ENCODE measurements around the gene DAB1. TPM values are rescaled to one million over a fixed set of nuclear protein-coding genes. Genes with fewer than 3 reads are reported as not detected.

Gene DAB1
- polyA plus RNA-seq, 1 experiment: 0.05 TPM

GRCh38 chr1:57316291-57316690 is 107.6 kb downstream of the DAB1 start:
- H3K9me3 ChIP-seq (ENCODE audit: control insufficient read depth, insufficient read depth, low read length): no peaks in the 10 kb centered on the region
- ChIA-PET CTCF (no interaction called here), POLR2A (no interaction called here)
- TF ChIP-seq CTCF (IDR thresholded peaks at IDR 0.05; ENCODE audit: low read depth, low read length): no peak
- H3K27me3 ChIP-seq (ENCODE audit: control insufficient read depth, insufficient read depth, low read length): no peaks in the 10 kb centered on the region
- no peak for DNase-seq (ENCODE audit: low read depth, low spot score)
- H3K27ac ChIP-seq (ENCODE audit: low read depth, low read length): no peak overlapping the region
- H3K4me3 ChIP-seq (ENCODE audit: low read depth, low read length): no peak overlapping the region

DNA sequence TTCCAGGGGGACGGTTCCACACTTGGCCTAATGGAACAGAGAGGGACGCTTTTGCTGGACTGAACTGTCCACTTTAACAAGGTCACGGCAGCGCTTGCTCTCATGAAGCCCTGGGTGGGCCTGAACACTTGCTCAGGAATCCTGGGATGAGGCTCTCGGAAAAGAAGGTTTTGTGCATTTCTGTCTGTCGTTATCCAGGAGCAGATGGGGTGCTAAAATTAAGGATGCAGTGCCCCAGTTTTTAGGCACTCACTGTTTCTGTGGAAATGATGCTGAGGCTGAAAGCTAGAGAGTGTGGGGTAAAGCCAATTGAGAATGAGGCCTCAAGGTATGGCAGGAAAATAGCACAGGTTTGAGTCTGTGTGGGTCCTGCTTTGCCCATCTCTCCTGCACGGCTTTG is 111.0 kb downstream of the DAB1 start:
- no peak overlapping the region for H3K4me3 ChIP-seq (ENCODE audit: low read depth, low read length)
- TF ChIP-seq CTCF (IDR thresholded peaks at IDR 0.05; ENCODE audit: low read depth, low read length): no peak
- H3K27ac ChIP-seq (ENCODE audit: low read depth, low read length): no peak overlapping the region
- ChIA-PET CTCF (no interaction called here), POLR2A (no interaction called here)
- no peak for DNase-seq (ENCODE audit: low read depth, low spot score)
- no peaks in the 10 kb centered on the region for H3K9me3 ChIP-seq (ENCODE audit: control insufficient read depth, insufficient read depth, low read length)
- no peaks in the 10 kb centered on the region for H3K27me3 ChIP-seq (ENCODE audit: control insufficient read depth, insufficient read depth, low read length)

DNA sequence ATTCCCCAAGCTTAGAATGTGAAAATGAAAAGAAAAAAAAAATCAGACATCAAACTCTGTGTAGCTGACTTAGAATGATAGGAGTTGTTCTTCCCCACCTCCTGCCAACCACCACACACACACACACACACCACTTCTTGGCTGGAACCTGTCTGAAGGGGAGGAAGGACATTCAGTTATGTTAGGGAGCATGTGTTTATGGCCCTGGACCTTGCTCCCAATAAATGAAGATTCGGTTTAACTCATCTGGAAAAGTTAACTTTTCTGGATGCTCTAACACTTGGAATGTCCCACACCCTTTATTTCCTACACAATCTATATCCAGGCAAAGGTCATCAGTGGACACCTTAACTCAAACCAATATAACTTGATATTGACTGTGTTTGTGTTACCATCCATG is 112.4 kb downstream of the DAB1 start:
- Histone ChIP-seq H3K27ac (ENCODE audit: low read depth, low read length) (no peak overlapping the region), H3K27me3 (ENCODE audit: control insufficient read depth, insufficient read depth, low read length) (no peaks in the 10 kb centered on the region), H3K9me3 (ENCODE audit: control insufficient read depth, insufficient read depth, low read length) (no peaks in the 10 kb centered on the region), H3K4me3 (ENCODE audit: low read depth, low read length) (no peak overlapping the region)
- ChIA-PET CTCF (no interaction called here), POLR2A (no interaction called here)
- DNase-seq (ENCODE audit: low read depth, low spot score): no peak
- TF ChIP-seq CTCF (IDR thresholded peaks at IDR 0.05; ENCODE audit: low read depth, low read length): no peak

- Histone ChIP-seq H3K9me3 (ENCODE audit: control insufficient read depth, insufficient read depth, low read length) (no peaks in the 10 kb centered on the region), H3K27ac (ENCODE audit: low read depth, low read length) (no peak overlapping the region), H3K27me3 (ENCODE audit: control insufficient read depth, insufficient read depth, low read length) (no peaks in the 10 kb centered on the region), H3K4me3 (ENCODE audit: low read depth, low read length) (no peak overlapping the region)
- ChIA-PET POLR2A (no interaction called here), CTCF (no interaction called here)
- no peak for DNase-seq (ENCODE audit: low read depth, low spot score)
- no peak for TF ChIP-seq CTCF (IDR thresholded peaks at IDR 0.05; ENCODE audit: low read depth, low read length)
These were observed 112.9 kb downstream of the DAB1 start for GRCh38 chr1:57311006-57311405.

- Histone ChIP-seq H3K27me3 (ENCODE audit: control insufficient read depth, insufficient read depth, low read length) (no peaks in the 10 kb centered on the region), H3K9me3 (ENCODE audit: control insufficient read depth, insufficient read depth, low read length) (no peaks in the 10 kb centered on the region), H3K4me3 (ENCODE audit: low read depth, low read length) (no peak overlapping the region), H3K27ac (ENCODE audit: low read depth, low read length) (no peak overlapping the region)
- DNase-seq (ENCODE audit: low read depth, low spot score): no peak
- TF ChIP-seq CTCF (IDR thresholded peaks at IDR 0.05; ENCODE audit: low read depth, low read length): no peak
- POLR2A ChIA-PET: no interaction called here
- CTCF ChIA-PET: no interaction called here
These were observed 114.2 kb downstream of the DAB1 start for GRCh38 chr1:57309630-57310029.
